Hematopoietic multipotent progenitor cell treated with erythropoietin and hydrocortisone succinate and interleukin-3 and kit ligand, for 8 days (in vitro differentiated cells): ENCODE measurements around the gene TRAPPC12.
"Not testable (repeated sequence)": the region's sequence is repeated elsewhere in the genome, so short reads cannot be mapped to it uniquely, and the experiment has no call there.

Experiments used
- DNase-seq: peaks from one replicate; pipeline ENCODE4 v3.0.0-alpha.2; 2015

TRAPPC12 gene

GRCh38 chr2:3433776-3434400 lies 54.4 kb downstream of the TRAPPC12 start:
- no peak for DNase-seq

- DNase-seq, result no peak
Observed at GRCh38 chr2:3434654-3435053, 55.2 kb downstream of the TRAPPC12 start.

- no peak for DNase-seq
Observed at GRCh38 chr2:3435445-3435844, 56.0 kb downstream of the TRAPPC12 start.

GRCh38 chr2:3440477-3440876 lies 61.0 kb downstream of the TRAPPC12 start:
- DNase-seq, result no peak

- DNase-seq, result no peak
Observed at GRCh38 chr2:3441465-3441864, 62.0 kb downstream of the TRAPPC12 start.

GRCh38 chr2:3442185-3442584 lies 62.7 kb downstream of the TRAPPC12 start:
- peak; percentile 50 for DNase-seq

GRCh38 chr2:3443083-3443482 lies 63.6 kb downstream of the TRAPPC12 start:
- DNase-seq, result no peak

- DNase-seq, result no peak
Observed at GRCh38 chr2:3443506-3444084, 64.1 kb downstream of the TRAPPC12 start.

GRCh38 chr2:3445891-3446290 lies 66.4 kb downstream of the TRAPPC12 start:
- no peak for DNase-seq

GRCh38 chr2:3446381-3446780 lies 66.9 kb downstream of the TRAPPC12 start:
- DNase-seq, result no peak

- not testable (repeated sequence) for DNase-seq
Observed at GRCh38 chr2:3447186-3447585, 67.7 kb downstream of the TRAPPC12 start.

GRCh38 chr2:3447789-3448317 lies 68.4 kb downstream of the TRAPPC12 start:
- no peak for DNase-seq

GRCh38 chr2:3448441-3448911 lies 69.0 kb downstream of the TRAPPC12 start:
- DNase-seq, result not testable (repeated sequence)

GRCh38 chr2:3449086-3449485 lies 69.6 kb downstream of the TRAPPC12 start:
- no peak for DNase-seq

- DNase-seq, result no peak
Observed at GRCh38 chr2:3449936-3450335, 70.4 kb downstream of the TRAPPC12 start.

- DNase-seq, result no peak
Observed at GRCh38 chr2:3450385-3451010, 71.0 kb downstream of the TRAPPC12 start.

GRCh38 chr2:3451169-3451568 lies 71.7 kb downstream of the TRAPPC12 start:
- no peak for DNase-seq

- no peak for DNase-seq
Observed at GRCh38 chr2:3451926-3452671, 72.6 kb downstream of the TRAPPC12 start.

GRCh38 chr2:3453190-3453999 lies 73.9 kb downstream of the TRAPPC12 start:
- no peak for DNase-seq

- DNase-seq, result not testable (repeated sequence)
Observed at GRCh38 chr2:3454005-3454404, 74.5 kb downstream of the TRAPPC12 start.

GRCh38 chr2:3454802-3455201 lies 75.3 kb downstream of the TRAPPC12 start:
- no peak for DNase-seq

GRCh38 chr2:3456125-3456524 lies 76.6 kb downstream of the TRAPPC12 start:
- DNase-seq, result no peak
